Measurements from ENCODE around the gene RPL39. TPM values are rescaled to one million over a fixed set of nuclear protein-coding genes. Genes with fewer than 3 reads are reported as not detected.
"Not testable (repeated sequence)": the region's sequence is repeated elsewhere in the genome, so short reads cannot be mapped to it uniquely, and the experiment has no call there.

The RPL39 gene
- total RNA-seq, result 1,906 TPM

- peak; percentile 82 for DNase-seq (ENCODE audit: low spot score)
Observed at GRCh38 chrX:119791437-119792231, at the start of gene RPL39. TSS of gene RPL39 (minus strand) at chrX:119791630. CDS start at chrX:119791576, 54 bp downstream.

- no peak for DNase-seq (ENCODE audit: low spot score)
Observed at GRCh38 chrX:119833905-119834304, 42.5 kb upstream of the RPL39 start.

- no peak for DNase-seq (ENCODE audit: low spot score)
Observed at GRCh38 chrX:119828446-119828845, 37.0 kb upstream of the RPL39 start.

DNA sequence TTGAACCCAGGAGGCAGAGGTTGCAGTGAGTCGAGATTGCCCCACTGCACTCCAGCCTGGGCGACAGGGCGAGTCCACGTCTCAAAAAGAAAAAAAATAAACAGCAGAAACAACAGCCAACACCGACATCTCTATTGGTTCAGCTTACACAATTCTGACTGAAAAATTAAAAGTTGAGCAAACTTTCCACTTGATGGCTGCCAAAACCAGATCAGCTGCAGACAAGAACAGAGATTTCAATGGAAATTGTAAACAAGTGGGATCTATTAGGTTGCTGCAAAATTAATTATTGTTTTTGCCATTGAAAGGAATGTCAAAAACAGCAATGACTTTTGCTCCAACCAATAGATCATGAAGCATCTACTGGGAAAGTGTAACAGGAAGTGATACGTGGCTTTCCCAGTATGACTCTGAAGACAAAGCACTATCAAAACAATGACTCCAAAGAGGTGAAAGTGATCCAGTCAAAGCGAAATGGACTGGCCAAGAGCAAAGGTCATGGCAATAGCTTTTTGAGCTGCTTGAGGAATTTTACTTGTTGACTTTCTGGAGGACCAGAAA is 35.0 kb upstream of the RPL39 start:
- DNase-seq (ENCODE audit: low spot score), result no peak

DNA sequence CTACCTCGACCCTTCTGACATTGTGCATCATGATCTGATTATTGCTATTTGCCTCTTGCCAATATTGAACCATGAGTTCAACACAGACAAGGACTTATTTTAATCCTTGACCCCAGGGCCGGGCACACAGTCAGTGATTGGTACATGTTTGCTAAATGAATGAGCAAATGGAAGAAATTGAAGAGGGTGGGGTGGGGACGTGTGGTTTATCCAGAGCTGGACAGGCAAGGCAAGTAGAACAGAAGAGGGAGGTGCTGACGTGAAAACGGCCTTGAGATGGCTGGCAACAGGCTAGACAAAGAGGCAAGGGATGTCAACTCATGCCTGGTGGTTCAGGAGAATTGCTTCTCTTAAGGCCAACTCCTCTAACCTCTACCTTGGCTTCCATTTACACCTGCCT is 32.8 kb upstream of the RPL39 start:
- not testable (repeated sequence) for DNase-seq (ENCODE audit: low spot score)

- not testable (repeated sequence) for DNase-seq (ENCODE audit: low spot score)
Observed at GRCh38 chrX:119821703-119822102, 30.3 kb upstream of the RPL39 start.

- no peak for DNase-seq (ENCODE audit: low spot score)
Observed at GRCh38 chrX:119817130-119817690, 25.8 kb upstream of the RPL39 start.

DNA sequence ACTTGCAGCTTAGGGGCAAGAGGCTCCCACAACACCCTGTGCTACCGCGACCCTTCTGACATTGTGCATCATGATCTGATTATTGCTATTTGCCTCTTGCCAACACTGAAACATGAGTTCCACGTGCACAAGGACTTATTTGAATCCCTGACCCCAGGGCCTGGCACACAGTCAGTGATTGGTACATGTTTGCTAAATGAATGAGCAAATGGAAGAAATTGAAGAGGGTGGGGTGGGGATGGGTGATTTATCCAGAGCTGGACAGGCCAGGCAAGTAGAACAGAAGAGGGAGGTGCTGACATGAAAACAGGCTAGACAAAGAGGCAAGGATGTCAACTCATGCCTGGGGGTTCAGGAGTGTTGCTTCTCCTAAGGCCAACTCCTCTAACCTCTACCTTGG is 24.9 kb upstream of the RPL39 start:
- DNase-seq (ENCODE audit: low spot score), result no peak

DNA sequence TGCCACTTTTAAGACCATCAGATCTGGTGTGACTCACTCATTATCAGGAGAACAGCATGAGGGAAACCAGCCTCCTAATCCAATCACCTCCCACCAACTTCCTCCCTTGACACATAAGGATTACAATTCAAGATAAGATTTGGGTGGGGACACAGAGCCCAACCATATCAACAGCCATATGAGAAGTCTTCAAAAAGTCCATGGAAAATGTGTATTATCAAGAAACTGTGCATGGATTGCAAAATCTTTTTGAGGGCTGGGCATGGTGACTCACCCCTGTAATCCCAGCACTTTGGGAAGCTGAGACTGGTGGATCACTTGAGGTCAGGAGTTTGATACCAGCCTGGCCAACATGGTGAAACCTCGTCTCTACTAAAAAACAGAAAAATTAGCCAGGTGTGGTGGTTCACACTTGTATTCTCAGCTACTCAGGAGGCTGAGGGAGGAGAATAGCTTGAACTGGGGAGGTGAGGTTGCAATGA is 17.8 kb upstream of the RPL39 start:
- DNase-seq (ENCODE audit: low spot score), result no peak

DNA sequence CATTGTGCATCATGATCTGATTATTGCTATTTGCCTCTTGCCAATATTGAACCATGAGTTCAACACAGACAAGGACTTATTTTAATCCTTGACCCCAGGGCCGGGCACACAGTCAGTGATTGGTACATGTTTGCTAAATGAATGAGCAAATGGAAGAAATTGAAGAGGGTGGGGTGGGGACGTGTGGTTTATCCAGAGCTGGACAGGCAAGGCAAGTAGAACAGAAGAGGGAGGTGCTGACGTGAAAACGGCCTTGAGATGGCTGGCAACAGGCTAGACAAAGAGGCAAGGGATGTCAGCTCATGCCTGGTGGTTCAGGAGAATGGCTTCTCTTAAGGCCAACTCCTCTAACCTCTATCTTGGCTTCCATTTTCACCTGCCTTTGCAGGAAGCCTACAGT is 17.0 kb upstream of the RPL39 start:
- DNase-seq (ENCODE audit: low spot score), result not testable (repeated sequence)

GRCh38 chrX:119802546-119802945 is 11.1 kb upstream of the RPL39 start:
- DNase-seq (ENCODE audit: low spot score), result no peak

DNA sequence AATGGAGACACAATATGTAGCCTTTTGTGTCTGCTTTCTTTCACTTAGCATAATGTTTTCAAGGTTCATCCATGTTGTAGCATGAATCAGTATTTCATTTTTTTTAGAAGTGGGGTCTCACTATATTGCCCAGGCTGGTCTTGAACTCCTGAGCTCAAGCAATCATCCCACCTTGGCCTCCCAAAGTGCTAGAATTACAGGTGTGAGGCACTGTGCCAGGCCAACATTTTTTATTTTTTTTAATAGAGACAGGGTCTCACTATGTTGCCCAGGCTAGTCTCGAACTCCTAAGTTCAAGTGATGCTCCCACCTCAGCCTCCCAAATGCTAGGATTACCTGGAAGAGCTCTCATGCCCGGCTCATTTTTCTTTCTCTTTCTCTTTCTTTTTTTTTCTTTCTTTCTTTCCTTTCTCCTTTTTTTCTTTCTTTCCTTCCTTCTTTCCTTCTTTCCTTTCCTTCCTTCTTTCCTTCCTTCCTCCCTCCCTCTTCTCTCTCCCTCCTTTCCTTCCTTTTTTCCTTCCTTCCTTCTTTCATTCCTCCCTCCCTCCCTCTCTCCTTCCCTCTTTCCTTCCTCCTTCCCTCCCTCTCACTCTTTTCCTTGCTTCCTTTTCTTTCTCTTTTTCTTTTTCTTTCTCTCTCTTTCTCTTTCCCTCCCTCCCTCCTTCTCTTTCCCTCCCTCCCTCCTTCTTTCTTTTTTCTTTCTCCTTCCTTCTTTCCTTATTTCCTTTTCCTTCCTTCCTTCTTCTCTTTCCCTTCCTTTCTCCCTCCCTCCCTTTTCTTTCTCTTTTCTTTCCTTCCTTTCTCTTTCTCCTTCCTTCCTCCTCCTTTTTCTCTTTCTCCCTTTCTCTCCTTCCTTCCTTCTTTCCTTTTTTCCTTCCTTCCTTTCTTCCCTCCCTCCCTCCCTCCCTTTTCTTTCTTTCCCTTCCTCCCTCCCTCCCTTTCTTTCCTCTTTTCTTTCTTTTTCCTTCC is 10.1 kb upstream of the RPL39 start:
- no peak for DNase-seq (ENCODE audit: low spot score)

GRCh38 chrX:119790977-119791436 is 423 bp downstream of the RPL39 start:
- DNase-seq (ENCODE audit: low spot score), result no peak

DNA sequence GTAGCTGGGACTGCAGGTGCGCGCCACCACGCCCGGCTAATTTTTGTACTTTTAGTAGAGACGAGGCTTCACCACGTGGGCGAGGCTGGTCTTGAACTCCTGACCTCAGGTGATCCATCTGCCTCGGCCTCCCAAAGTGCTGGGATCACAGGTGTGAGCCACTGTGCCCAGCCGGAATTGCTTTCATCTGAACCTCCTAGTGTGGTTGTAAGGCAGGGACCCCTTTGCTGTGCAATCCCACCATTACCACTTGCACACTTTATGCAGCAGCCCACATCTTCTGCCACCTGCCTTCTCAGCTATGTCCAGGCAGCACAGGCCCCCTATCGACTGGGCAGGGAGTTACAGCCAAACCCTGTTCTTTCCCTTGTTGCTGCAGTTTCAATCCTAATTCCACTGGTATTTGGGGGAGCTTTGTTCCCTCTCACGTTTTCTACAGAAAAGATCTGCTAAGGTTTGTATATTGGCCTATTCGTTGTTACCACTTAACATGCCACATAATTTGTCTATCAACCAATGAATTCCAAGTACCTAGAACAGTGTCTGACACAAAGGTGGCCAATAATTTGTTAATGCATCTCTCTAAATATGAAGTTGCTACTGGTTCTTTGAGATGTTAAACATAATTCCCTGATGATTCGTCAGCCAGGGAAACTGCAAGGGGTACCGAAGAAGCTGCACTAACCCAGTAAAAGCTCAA is 6.5 kb downstream of the RPL39 start:
- DNase-seq (ENCODE audit: low spot score), result no peak

- no peak for DNase-seq (ENCODE audit: low spot score)
Observed at GRCh38 chrX:119783026-119783425, 8.4 kb downstream of the RPL39 start.

DNA sequence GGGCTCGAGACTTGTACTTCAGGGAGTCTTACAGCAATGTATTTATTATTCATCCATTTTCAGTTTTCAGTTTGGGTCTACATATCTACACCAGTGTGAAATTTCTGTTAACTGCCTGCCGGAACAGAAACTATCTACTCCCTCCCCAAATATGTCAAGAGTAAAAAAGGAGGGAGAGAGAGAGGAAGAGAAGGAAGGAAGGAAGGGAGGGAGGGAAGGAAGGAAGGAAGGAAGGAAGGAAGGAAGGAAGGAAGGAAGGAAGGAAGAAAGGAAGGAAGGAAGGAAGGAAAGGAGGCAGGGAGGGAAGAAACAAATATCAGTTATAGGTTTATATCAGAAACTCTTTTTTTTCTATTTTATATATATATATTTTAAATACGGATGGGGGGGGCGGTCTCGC is 12.6 kb downstream of the RPL39 start:
- no peak for DNase-seq (ENCODE audit: low spot score)

DNA sequence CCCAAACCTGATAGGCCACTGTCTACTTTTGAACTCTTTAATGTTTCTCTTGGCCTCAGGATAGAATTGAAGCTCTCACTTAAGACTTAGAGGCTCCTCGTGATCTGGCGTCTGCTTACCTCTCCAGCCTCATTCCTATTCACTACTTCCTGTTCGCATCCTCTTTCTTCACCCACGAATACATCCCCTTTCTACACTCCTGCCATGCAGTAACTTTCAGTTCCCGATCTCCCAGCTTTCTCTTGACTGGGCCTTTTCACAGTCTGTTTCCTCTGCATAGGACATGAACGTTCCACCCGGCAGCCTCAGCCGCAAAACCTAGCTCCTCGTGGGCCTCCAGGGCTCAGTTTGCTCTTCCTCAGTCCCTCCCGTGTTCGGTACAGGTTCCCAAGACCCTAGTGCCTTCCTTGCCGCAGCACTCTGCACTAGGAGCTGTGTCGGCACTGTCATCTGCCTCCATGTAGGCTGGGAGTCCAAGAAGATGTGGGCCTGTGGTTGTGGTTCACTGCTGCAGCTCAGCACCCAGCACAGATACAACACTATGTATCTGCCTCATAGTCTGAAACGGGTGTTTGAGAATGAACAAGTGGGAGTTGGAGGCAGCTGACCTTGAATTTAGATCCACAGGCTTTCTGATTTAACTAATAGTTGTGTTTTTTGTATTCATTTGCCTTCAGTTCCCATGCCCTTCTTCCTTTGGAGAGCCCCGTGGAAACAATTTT is 15.8 kb downstream of the RPL39 start:
- no peak for DNase-seq (ENCODE audit: low spot score)

- not testable (repeated sequence) for DNase-seq (ENCODE audit: low spot score)
Observed at GRCh38 chrX:119769388-119769787, 22.0 kb downstream of the RPL39 start.

DNA sequence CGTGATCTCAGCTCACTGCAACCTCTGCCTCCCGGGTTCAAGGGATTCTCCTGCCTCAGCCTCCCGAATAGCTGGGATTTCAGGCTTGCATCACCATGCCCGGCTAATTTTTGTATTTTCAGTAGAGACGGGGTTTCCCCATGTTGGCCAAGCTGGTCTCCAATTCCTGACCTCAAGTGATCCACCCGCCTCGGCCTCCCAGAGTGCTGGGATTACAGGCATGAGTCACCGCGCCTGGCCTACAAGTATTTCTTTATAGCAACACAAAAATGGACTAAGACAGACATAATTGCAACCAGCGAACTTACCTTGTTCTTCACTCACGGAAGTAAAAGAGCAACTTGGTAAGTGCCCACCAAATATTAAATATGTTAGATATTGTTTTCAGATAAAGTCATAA is 23.0 kb downstream of the RPL39 start:
- DNase-seq (ENCODE audit: low spot score), result not testable (repeated sequence)

DNA sequence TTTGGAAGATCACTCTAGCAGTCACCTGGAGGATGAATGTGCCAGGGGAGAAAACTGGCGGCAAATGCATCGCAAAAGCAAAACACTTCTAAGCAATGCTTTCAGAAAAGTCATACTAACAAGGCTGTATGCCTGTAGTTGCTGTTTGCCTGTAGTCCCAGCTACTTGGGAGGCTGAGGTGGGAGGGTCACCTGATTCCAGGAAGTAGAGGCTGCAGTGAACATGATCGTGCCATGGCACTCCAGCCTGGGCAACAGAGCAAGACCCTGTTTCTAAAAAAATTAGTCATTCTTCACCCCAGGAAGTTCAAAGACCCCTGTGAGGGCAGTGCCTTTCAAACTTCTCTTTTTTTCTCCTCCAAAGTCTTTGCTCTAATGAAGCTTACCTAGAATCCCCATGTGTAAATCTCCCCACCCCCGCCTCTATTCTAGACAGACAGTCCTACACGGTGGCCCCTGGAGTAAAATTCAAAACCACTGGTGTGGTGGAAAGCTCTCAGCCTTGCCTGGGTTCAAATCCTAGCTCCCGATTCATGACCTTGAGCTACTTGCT is 27.5 kb downstream of the RPL39 start:
- DNase-seq (ENCODE audit: low spot score), result no peak
